OCI-LY7 (cell line): ENCODE measurements around the gene TEKT5.
"Not testable (repeated sequence)": the region's sequence is repeated elsewhere in the genome, so short reads cannot be mapped to it uniquely, and the experiment has no call there.

Experiments
- CTCF ChIP-seq: fragments of 200-600 bp; sonication (generic); conservative IDR thresholded peaks from 2 replicates; pipeline ENCODE4 v1.5.1; 2014; ENCODE audit warnings: mild to moderate bottlenecking, antibody characterized with exemption, low read length, moderate library complexity, mixed read lengths
- EZH2phosphoT487 ChIP-seq: fragments of 200-600 bp; sonication (generic); IDR thresholded peaks from 2 replicates; pipeline ENCODE4 v1.6.1; 2018; ENCODE audit warnings: low read depth, borderline replicate concordance, mild to moderate bottlenecking, mixed run types, antibody characterized with exemption, low read length, moderate library complexity, mixed read lengths

- not testable (repeated sequence) for TF ChIP-seq CTCF, EZH2phosphoT487
Measured at GRCh38 chr16:10741249-10741648, 46.5 kb upstream of the TEKT5 start.
